ENCODE results near the gene PRDM7. TPM values are rescaled to one million over a fixed set of nuclear protein-coding genes. Genes with fewer than 3 reads are reported as not detected.
"Not testable (repeated sequence)": the region's sequence is repeated elsewhere in the genome, so short reads cannot be mapped to it uniquely, and the experiment has no call there.

PRDM7 gene
- polyA plus RNA-seq, result not detected

DNA sequence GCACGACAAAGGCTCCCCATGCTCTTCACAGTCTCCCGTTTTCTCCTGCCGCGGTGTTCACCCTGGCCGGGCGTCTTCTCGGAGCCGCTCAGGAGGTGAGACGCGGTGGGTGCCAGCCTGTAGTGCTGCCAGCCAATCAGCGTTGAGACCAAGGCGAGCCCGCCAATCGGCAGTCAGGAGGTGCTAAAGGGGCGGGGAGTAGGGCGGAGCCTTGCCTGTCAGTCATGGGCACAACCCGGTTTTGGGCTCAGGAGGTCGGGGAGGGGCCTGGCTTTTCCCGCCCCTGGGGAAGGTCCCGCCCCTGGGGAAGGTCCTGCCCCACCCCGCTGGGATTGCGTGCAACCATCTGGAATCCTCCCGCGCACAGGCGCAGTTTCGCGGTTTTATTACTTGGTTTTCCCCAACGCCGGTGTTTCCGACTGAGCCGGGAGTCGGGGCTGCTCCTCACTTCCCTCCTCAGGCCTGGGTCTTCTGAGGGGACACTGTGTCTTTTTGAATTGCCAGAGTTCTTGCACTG, at the start of gene PRDM7:
PRDM7 (minus strand) TSS at position 92 of the 517 bp plus-strand sequence. CDS start 1,421 bp downstream, outside the sequence.
- DNase-seq, result peak; percentile 90 to 94 (median 90)
- peaks cover 10 to 11% (median 11%) of the 10 kb centered on the region in 3 donors for H3K27me3 Mint-ChIP-seq (ENCODE audit: low read depth in 3 of 3)
- H3K4me3 Mint-ChIP-seq, result peak within 1 kb of the TSS; percentile 85 to 93 (median 91)
- peaks cover 0 to 2% (median 0%) of the 10 kb centered on the region in 6 donors for H3K9me3 Mint-ChIP-seq
- peaks cover 26 to 31% of the 10 kb centered on the region in 2 donors for H3K4me1 Mint-ChIP-seq
- no peaks in the 10 kb centered on the region for H3K36me3 Mint-ChIP-seq
- H3K27ac Mint-ChIP-seq, result peak within 1 kb of the TSS; percentile 51 to 87 (median 76)

DNA sequence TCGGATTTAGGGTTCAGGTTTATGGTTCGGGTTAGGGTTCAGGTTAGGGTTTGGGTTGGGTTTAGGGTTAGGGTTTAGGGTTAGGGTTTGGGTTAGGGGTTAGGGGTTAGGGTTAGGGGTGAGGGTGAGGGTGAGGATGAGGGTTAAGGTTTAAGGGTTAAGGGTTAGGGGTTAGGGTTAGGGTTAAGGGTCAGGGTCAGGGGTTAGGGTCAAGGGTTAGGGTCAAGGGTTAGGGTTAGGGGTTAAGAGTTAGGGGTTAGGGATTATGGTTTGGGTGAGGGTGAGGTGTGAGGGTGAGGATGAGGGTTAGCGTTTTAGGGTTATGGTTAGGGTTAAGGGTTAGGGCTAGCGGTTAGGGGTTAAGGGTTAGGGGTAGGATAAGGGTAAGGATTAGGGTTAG, 44.7 kb upstream of the PRDM7 start:
- not testable (repeated sequence) for H3K4me1 Mint-ChIP-seq; H3K36me3 Mint-ChIP-seq; DNase-seq; H3K27me3 Mint-ChIP-seq (ENCODE audit: low read depth in 3 of 3); H3K4me3 Mint-ChIP-seq; H3K27ac Mint-ChIP-seq; H3K9me3 Mint-ChIP-seq

DNA sequence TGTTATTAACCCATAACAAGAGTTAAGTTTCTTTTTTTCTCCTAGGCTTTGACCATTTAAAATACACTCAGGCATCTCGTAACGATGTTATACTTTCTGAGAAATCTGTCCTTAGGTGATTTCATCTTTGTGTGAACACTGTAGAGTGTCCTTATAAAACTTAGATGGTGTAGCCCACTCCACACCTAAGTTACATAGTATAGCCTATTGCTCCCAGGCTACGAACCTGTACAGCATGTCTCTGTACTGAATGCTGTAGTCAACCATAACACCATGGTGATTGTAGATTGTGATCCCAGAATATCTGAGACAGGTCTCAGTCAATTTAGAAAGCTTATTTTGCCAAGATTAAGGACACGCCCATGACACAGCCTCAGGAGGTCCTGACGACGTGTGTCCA, 30.5 kb upstream of the PRDM7 start:
- not testable (repeated sequence) for H3K27ac Mint-ChIP-seq; H3K36me3 Mint-ChIP-seq; H3K4me1 Mint-ChIP-seq; H3K4me3 Mint-ChIP-seq; DNase-seq; H3K27me3 Mint-ChIP-seq (ENCODE audit: low read depth in 3 of 3); H3K9me3 Mint-ChIP-seq

DNA sequence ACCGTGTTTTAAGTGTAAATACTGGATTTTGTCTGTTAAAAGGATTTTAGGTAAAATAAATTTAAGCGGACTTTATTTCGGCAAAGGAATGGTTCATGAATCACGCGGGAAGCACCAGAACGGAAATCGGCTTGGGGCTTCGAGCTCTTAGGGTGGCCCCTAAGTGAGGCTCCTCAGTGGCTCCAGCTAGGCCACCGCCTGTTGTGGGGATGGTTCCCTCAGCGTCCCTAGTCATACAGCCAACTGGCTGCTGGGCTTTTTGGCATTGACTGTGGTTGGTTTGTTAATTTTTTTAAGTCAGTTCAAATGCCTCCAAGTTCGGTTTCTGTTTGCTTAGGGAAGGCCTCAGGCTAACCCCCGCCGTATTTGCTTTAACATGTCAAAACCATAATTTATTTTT, 29.9 kb upstream of the PRDM7 start:
- H3K27ac Mint-ChIP-seq; H3K9me3 Mint-ChIP-seq; H3K27me3 Mint-ChIP-seq (ENCODE audit: low read depth in 3 of 3); H3K36me3 Mint-ChIP-seq; H3K4me1 Mint-ChIP-seq; DNase-seq; H3K4me3 Mint-ChIP-seq: not testable (repeated sequence)

DNA sequence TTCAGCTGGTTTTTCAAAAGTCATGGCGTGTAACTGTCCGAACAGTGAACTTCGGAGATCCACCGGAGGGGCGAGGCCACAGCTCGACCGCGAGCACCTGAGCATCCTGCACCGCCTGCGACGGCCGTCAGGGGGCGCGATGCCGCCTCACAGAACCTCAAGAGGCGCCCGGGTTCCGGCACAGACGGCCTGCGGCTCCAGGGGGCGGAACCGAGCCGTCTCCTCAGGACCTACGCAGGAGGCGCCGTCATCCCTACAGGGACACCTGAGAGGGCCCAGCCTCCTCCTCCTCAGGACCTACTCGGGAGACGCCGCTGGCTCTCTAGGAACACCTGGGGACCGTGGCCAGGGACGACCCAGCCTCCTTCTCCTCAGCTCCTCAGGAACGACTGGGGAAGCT, 29.1 kb upstream of the PRDM7 start:
- H3K4me1 Mint-ChIP-seq; H3K9me3 Mint-ChIP-seq; H3K36me3 Mint-ChIP-seq; H3K27me3 Mint-ChIP-seq (ENCODE audit: low read depth in 3 of 3); H3K27ac Mint-ChIP-seq: not testable (repeated sequence)
- DNase-seq, result peak in 2 of 3 donors; percentile 39 to 50
- H3K4me3 Mint-ChIP-seq, result peak overlapping the region in 1 of 5 donors; percentile 57

DNA sequence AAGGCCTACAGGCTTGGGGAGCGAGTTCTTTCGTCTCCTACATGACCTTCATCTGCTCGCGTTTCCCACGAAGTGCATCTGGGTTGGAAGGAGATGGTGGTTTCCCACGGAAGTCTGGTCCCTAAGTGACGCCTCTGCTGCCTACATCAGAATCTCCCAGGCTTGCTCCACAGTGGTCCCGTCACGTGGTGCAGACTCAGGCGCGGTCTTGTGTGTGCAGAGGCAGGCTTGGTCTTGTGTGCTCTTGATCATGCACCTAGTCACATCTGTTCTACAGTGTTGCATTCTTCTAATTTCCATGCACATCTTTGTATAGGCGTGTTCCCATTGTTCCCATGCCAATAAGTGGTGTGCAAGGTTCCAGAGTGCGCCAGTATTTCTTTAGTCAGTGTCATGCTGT, 27.6 kb upstream of the PRDM7 start:
- H3K4me3 Mint-ChIP-seq; H3K27ac Mint-ChIP-seq; H3K36me3 Mint-ChIP-seq; H3K27me3 Mint-ChIP-seq (ENCODE audit: low read depth in 3 of 3); H3K9me3 Mint-ChIP-seq; H3K4me1 Mint-ChIP-seq; DNase-seq: not testable (repeated sequence)

DNA sequence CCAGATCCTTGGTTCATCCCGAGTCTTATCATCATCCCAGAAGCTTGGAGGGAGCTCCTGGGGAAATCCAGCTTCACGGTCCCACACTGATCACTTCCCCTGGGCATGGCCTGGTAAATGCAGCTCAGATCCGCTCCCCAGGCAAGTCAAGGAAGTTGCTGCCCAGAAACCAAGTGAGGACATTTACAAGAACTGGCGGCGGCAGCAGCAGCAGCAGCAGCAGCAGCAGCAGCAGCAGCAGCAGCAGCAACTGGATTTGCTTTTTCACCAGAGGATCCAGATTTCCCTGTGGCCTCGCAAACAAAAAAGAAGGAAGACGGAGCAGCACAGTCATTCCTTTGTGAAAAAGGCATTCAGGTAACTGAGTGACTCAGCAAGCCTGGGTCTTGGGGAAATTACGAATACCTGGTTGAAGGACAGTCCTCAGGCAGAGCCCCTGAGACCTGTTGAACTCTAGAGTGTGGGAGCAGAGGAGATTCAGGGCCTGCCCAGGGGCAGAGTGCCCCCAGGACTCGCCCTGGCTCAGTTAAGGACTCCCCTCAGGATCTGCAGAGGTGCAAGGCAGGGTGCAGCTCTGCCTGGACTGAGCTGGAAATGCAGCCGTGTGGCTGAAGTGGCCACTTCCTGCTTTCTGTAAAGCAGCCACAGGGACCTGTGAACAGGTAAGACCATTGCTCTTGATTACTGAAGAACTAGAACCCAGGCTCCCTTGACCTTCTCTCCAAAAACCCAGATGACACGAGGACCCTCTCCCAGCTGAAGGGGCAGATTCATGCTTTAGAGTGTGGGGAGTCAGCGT, 25.2 kb upstream of the PRDM7 start:
- H3K4me3 Mint-ChIP-seq; H3K4me1 Mint-ChIP-seq; H3K27ac Mint-ChIP-seq; H3K27me3 Mint-ChIP-seq (ENCODE audit: low read depth in 3 of 3); H3K9me3 Mint-ChIP-seq; DNase-seq; H3K36me3 Mint-ChIP-seq: not testable (repeated sequence)

DNA sequence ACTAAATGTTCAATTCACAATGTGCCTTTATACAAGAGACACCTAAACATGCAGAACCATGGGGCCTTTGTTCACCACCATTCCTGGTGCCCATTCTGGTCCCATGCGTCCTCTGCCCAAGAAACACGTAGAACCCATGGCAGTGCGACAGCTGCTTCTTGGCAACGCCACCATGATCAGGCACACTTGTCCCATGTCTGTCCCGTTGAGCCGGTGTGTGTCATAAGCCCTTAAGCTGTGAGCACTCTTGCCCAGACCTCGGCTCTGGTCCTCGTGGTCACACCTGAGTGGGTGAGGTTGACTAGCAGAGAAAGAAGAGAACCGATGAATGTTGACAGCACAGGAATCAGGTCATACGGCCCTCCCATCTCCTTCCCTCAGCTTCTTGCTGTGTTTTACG, 24.2 kb upstream of the PRDM7 start:
- not testable (repeated sequence) for H3K36me3 Mint-ChIP-seq; H3K4me3 Mint-ChIP-seq; DNase-seq; H3K27ac Mint-ChIP-seq; H3K4me1 Mint-ChIP-seq; H3K9me3 Mint-ChIP-seq; H3K27me3 Mint-ChIP-seq (ENCODE audit: low read depth in 3 of 3)

DNA sequence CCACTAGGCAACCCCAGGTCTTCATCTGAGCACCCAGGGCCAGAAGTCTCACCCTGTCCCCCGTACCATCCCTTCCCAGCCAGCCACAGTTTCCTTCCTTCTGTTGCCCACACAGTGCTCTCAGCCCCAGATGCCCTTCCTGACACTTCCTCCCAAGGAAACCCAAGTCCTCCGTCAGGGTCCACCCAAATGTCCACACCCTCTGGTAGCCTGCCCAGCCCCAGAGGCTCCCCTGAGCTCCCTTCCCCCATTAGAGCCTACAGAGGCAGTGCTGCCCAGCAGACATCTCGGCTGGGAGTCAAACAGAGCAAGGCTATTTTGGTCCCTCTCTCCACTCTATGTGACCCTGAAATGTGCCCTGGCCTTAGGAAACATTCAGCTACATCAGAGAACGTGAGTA, 23.7 kb upstream of the PRDM7 start:
- H3K4me3 Mint-ChIP-seq; H3K36me3 Mint-ChIP-seq; H3K27me3 Mint-ChIP-seq (ENCODE audit: low read depth in 3 of 3); H3K27ac Mint-ChIP-seq; DNase-seq; H3K4me1 Mint-ChIP-seq; H3K9me3 Mint-ChIP-seq: not testable (repeated sequence)

DNA sequence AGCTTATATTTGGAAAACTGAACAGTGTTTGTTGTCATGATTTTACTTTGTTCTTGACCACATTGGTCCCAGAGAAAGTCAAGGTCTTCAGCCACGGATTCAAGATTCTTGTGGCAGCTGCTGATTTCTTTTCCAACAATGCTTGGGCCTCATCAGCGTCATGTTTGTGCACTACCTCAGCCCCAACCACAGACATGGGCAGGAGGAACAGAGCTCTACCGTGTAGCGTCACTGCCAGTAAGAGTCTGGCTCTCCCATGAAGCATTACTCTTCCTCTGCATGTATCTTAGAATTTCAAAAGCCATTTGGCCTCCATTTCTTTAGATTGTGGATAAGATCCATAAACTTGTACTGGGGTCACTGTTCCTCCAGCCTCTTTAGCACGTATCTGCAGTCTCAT, 23.1 kb upstream of the PRDM7 start:
- H3K36me3 Mint-ChIP-seq; H3K27me3 Mint-ChIP-seq (ENCODE audit: low read depth in 3 of 3); H3K4me3 Mint-ChIP-seq; DNase-seq; H3K27ac Mint-ChIP-seq; H3K4me1 Mint-ChIP-seq; H3K9me3 Mint-ChIP-seq: not testable (repeated sequence)

DNA sequence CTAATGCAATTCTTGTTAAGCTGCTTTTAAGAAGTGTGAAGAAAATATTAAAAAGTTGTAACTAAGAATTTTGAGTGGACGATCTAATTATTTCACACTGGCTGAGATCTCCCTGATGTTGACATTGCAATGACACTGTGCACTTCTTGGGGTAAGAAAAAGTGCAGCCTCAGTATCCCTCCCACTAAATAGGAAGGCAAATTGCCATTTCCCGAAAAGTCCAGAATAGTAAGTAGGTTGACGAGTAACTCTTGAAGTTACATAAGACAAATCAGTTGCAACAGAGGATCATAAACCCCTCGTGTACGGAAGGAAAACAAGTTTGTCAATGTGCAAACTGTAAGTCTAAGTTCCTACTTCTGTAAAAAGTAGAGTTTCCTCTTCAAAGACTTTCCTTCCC, 21.8 kb upstream of the PRDM7 start:
- H3K4me3 Mint-ChIP-seq, H3K9me3 Mint-ChIP-seq, H3K27ac Mint-ChIP-seq: not testable (repeated sequence)

DNA sequence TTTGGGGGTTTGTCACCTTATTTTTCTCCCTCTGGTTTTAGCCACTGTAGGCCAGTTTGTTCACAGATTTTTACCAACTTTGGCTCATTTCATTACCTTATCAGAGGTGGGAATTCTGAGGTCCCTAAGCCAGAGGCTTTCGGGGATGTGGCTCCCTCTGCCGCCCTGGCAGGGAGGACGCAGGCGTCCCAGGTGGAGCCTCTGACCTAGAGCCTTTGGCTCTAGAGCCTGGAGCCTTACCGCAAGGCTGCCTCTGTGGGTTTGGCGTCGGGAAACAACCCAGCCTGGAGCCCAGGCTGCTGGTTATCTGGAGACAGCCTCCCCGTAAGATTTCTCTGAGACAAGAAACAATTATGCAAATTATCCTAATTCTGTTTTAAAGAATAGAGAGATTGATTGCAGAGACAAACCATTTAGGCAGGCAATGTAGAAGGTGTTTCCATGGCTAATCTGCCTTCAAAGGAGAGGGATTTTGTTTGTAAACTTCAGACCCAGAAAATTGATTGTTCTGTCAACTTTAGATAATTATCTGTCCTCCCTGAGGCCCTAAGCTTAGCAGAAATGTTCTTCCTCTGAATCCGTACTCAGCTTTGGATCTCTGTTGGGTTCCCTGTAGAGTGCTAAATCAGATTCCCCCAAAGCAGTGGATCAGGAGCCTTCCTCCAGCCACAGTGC, 20.0 kb upstream of the PRDM7 start:
- H3K9me3 Mint-ChIP-seq; H3K27ac Mint-ChIP-seq; DNase-seq; H3K4me3 Mint-ChIP-seq; H3K4me1 Mint-ChIP-seq; H3K36me3 Mint-ChIP-seq; H3K27me3 Mint-ChIP-seq (ENCODE audit: low read depth in 3 of 3): not testable (repeated sequence)

More for the DNA sequence above, 21.8 kb upstream of the PRDM7 start:
- H3K4me1 Mint-ChIP-seq; H3K27me3 Mint-ChIP-seq (ENCODE audit: low read depth in 3 of 3); H3K36me3 Mint-ChIP-seq; DNase-seq: not testable (repeated sequence)

DNA sequence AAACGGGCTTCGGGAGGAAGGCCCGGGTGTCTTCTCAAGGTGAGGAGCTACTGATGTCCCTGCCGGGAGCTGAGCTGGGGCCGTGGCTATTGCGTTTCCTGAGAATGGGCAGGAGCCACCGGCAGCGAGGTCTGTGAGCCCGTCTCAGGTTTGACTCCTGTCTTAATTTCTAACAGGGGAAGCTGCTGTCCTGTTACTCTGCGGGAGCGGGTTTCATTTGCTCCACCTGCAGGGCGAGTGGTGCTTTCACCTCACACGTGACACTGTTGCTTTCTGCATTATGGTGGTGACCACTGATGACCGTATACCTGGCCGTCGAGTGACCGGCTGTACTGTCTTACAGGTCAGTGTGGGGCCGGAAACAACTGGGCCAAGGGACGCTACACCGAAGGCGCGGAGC, 17.7 kb upstream of the PRDM7 start:
- not testable (repeated sequence) for H3K4me3 Mint-ChIP-seq; H3K9me3 Mint-ChIP-seq; H3K36me3 Mint-ChIP-seq; H3K4me1 Mint-ChIP-seq; DNase-seq; H3K27me3 Mint-ChIP-seq (ENCODE audit: low read depth in 3 of 3); H3K27ac Mint-ChIP-seq

DNA sequence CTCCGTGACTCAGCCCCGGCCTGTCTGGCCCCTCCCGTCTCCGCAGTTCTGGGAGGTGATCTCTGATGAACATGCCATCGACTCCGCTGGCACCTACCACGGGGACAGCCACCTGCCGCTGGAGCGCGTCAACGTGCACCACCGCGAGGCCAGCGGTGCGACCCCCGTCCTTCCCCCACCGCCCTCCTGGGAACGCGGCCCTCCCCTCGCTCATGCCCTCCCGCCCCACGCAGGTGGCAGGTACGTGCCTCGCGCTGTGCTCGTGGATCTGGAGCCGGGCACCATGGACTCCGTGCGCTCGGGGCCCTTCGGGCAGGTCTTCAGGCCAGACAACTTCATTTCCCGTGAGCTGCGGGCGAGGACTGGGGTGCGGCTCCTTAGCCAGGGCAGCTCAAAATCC, 17.2 kb upstream of the PRDM7 start:
- H3K27me3 Mint-ChIP-seq (ENCODE audit: low read depth in 3 of 3); H3K4me1 Mint-ChIP-seq; H3K9me3 Mint-ChIP-seq; H3K36me3 Mint-ChIP-seq; H3K27ac Mint-ChIP-seq; DNase-seq; H3K4me3 Mint-ChIP-seq: not testable (repeated sequence)

DNA sequence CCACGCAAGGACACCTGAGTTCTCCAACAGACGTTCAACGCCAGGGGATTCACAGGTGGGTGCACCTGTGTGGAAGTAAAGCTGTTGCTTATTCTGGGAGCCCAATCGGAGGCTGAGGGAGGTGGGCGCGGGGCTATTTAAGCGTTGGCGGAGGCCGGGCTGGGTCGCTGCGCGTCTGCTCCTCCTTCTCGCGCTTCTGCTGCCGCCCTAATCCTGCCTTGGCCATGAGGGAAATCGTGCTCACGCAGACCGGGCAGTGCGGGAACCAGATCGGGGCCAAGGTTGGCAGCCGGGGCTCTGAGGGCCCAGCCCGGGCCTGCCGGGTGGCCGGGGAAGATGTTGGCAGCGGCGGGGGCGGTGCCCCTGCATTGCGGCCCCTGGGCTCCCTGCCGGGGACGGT, 16.7 kb upstream of the PRDM7 start:
- not testable (repeated sequence) for H3K27ac Mint-ChIP-seq; H3K36me3 Mint-ChIP-seq; H3K4me1 Mint-ChIP-seq; DNase-seq; H3K27me3 Mint-ChIP-seq (ENCODE audit: low read depth in 3 of 3); H3K4me3 Mint-ChIP-seq; H3K9me3 Mint-ChIP-seq
